GM18951 (cell line): ENCODE data around the gene REXO1.

Experiments
- POLR2A ChIP-seq: IDR thresholded peaks from 4 replicates; pipeline ENCODE4 v1.6.1; 2011; ENCODE audit warnings: mild to moderate bottlenecking; ENCODE audit not compliant: insufficient read length, insufficient read depth; ENCODE audit errors: extremely low read depth
- in situ Hi-C: fragments of 300-500 bp; cut with MboI; formaldehyde crosslinking; loops from one replicate; pipeline ENCODE4 v1.12.0; 2022; ENCODE audit warnings: low sequenced_read_pairs, mixed read lengths, inconsistent platforms; ENCODE audit not compliant: unreplicated experiment

The REXO1 gene

GRCh38 chr19:1776606-1777147 lies 71.6 kb downstream of the REXO1 start:
- no peak for TF ChIP-seq POLR2A
- in situ Hi-C loops: loop anchor here (25.0 kb wide), 1 partner anchor 239 kb away; no protein-coding TSS in a partner anchor

- no peak for TF ChIP-seq POLR2A
- in situ Hi-C loops: loop anchor here (25.0 kb wide), 1 partner anchor 239 kb away; no protein-coding TSS in a partner anchor
Measured at GRCh38 chr19:1775951-1776605, 72.2 kb downstream of the REXO1 start.

DNA sequence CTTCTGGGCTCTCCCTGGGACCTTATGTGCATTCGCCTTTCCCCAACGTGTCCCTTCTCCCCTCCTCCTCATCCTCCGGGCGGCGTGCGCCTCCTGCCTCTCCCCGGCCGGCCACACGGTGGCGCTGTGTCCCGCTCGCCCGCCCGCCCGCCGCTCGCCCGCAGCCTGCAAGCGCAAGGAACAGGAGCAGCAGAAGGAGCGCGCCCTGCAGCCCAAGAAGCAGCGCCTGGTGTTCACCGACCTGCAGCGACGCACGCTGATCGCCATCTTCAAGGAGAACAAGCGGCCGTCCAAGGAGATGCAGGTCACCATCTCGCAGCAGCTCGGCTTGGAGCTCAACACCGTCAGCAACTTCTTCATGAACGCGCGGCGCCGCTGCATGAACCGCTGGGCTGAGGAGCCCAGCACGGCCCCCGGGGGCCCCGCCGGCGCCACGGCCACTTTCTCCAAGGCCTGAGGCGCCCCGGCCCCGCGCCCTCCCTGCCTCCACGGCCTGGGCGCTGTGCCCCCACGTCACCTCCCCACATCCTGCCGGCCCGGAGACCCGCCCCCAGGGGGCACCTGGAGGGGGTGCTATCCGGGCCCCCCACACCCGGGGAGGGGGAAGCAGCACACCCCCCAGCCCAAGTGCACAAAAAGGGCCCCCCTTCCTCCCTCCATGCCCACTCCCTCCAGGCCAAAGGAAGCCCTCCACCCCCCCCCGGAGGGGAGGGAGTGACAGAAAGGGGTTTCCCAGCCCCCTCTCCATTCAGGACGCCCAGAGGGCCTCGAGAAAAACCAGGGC lies 73.1 kb downstream of the REXO1 start:
- no peak for TF ChIP-seq POLR2A
- in situ Hi-C loops: loop anchor here (25.0 kb wide), 1 partner anchor 238 kb away; no protein-coding TSS in a partner anchor

- no peak for TF ChIP-seq POLR2A
- in situ Hi-C loops: no loop called here
Measured at GRCh38 chr19:1773184-1773583, 75.1 kb downstream of the REXO1 start.

- in situ Hi-C loops: no loop called here
- no peak for TF ChIP-seq POLR2A
Measured at GRCh38 chr19:1770866-1771576, 77.3 kb downstream of the REXO1 start.

DNA sequence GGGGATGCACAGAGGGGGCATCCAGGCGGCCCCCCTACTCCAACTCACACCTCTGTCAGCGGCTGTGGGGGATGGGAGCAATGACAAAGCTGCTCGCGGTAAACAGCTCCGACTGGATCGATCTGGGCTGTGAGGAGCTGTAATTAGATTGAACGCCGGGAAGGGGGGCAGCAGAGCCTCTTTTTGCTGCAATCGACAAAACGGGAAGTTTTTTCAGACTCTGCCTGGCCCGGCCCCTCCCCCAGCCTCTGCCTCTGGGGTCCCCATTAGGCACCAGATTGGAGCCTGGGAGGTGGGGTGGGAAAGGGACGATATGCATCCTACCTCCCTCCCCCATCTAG lies 78.7 kb downstream of the REXO1 start:
- in situ Hi-C loops: no loop called here
- no peak for TF ChIP-seq POLR2A

- in situ Hi-C loops: no loop called here
- TF ChIP-seq POLR2A: no peak
Measured at GRCh38 chr19:1768918-1769644, 79.2 kb downstream of the REXO1 start.

- in situ Hi-C loops: no loop called here
- no peak for TF ChIP-seq POLR2A
Measured at GRCh38 chr19:1768248-1768647, 80.0 kb downstream of the REXO1 start.

- TF ChIP-seq POLR2A: no peak
- in situ Hi-C loops: no loop called here
Measured at GRCh38 chr19:1767464-1767933, 80.8 kb downstream of the REXO1 start.

- in situ Hi-C loops: no loop called here
- TF ChIP-seq POLR2A: no peak
Measured at GRCh38 chr19:1766800-1767352, 81.4 kb downstream of the REXO1 start.

DNA sequence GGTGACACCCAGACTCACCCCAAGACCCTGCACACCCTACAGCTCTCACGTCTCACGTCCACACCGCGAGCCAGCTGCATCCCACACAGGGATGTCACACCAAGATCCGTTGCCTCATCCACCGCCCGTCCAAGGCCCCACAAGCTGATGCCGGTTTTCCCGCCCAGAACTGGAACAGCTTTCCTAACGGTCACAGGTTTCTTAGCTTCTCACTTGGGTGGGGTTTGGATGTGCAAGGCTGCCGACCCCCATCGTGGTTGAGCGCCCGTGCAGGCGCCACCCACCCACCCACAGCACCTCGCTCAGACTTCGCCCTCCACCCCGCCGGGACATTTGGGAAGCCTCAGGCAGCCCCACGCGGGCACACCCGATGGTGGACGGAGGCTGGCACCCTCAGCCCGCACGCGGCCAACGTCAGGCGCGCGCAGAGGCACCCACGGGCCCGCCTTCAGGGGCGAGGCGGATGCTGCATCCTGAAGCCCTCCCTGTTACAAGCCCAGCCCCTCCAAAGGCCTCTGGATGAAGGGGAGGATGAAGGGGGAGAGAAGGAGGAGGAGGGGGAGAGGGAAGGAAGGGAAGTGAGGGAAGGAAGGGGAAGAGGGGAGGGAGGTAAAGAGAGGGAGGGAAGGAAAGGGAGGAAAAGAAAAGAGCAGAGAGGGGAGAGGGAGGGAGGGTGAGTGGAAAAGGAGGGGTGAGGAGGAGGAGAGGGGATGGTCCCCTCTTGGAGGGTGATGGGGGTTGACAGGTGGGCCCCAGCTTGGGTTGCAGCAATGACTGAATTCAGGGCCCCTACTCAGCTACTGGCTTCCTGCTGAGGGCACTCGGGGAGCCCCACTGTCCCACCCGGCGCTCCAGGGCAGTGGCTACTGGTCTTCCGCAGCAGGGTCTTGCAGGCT lies 82.1 kb downstream of the REXO1 start:
- TF ChIP-seq POLR2A: no peak
- in situ Hi-C loops: no loop called here
